Heart right ventricle (tissue), 16 donors: ENCODE data around the gene BAG2. TPM values are rescaled to one million over a fixed set of nuclear protein-coding genes. Genes with fewer than 3 reads are reported as not detected.

Source experiments
- ATAC-seq, 8 donors: fragments of 200-7000 bp; cut with Tn5 transposase; one replicate each; pipeline ENCODE4 v1.9.1; 2020; ENCODE audit warnings: mild to moderate bottlenecking in 8 of 8, moderate library complexity in 8 of 8, moderate number of reproducible peaks in 1 of 8
- DNase-seq, 2 donors: peaks; one replicate each; pipeline ENCODE4 v3.0.0-alpha.2; 2020
- H3K27ac ChIP-seq, 10 donors: fragments of 200-600 bp; sonication (generic) in 2 of 10; one replicate each; pipeline versions ENCODE4 v1.5.0 to v1.8.0; 2020 to 2022; ENCODE audit warnings: mild to moderate bottlenecking in 3 of 10
- H3K27me3 ChIP-seq, 7 donors: fragments of 200-600 bp; one replicate each; pipeline ENCODE4 v1.8.0; 2021 to 2022; ENCODE audit warnings: mild to moderate bottlenecking in 2 of 7
- H3K36me3 ChIP-seq, 9 donors: fragments of 200-600 bp; sonication (generic) in 1 of 9; one replicate each; pipeline versions ENCODE4 v1.5.0 to v1.8.0; 2020 to 2022; ENCODE audit warnings: mild to moderate bottlenecking in 2 of 9
- H3K4me1 ChIP-seq, 9 donors: fragments of 200-600 bp; sonication (generic) in 1 of 9; one replicate each; pipeline versions ENCODE4 v1.5.0 to v1.8.0; 2020 to 2022; ENCODE audit warnings: mild to moderate bottlenecking in 4 of 9
- H3K4me3 ChIP-seq, 10 donors: fragments of 200-600 bp; sonication (generic) in 2 of 10; one replicate each; pipeline versions ENCODE4 v1.5.0 to v1.8.0; 2020 to 2022; ENCODE audit warnings: mild to moderate bottlenecking in 7 of 10, moderate library complexity in 2 of 10
- H3K9me3 ChIP-seq, 11 donors: fragments of 200-600 bp in 10 of 11; sonication (generic) in 2 of 11; one replicate each; pipeline versions ENCODE4 v1.5.0 to v1.8.0; 2013 to 2022; ENCODE audit warnings: mild to moderate bottlenecking in 2 of 11, control low read depth in 1 of 11, moderate library complexity in 1 of 11
- WGBS, 2 donors: extraction: QIAGEN DNeasy Blood & Tissue Kit; methylation state at CpG; one replicate each; pipeline ENCODE4 v1.1.7; 2013; ENCODE audit warnings: inconsistent platforms in 1 of 2; 5-methylcytosine and 5-hydroxymethylcytosine counted together
- intact Hi-C, 10 donors: fragments of 100-400 bp; cut with DNase I; formaldehyde crosslinking; loops; one replicate each; pipeline versions ENCODE4 v1.11.1 to v1.14.2; 2022
- polyA plus RNA-seq, 2 donors: library from polyadenylated mRNA; stranded (reverse); fragments of 200-250 nt; gene quantifications; one replicate each; pipeline ENCODE4 v1.2.3, GENCODE V29; 2013
- total RNA-seq, 10 donors: library from RNA; stranded (reverse); fragmentation: NEBNext Ultra II Directional in 3 of 10; extraction: Animal tissue kit (Norgen Biotek cat#: 25700) in 3 of 10; gene quantifications; one replicate each; pipeline versions ENCODE4 v1.2.1 to v1.2.4, GENCODE V29; 2021 to 2023
- TF ChIP-seq, protein P1 (sequence below), 9 donors: fragments of 200-600 bp; sonication (generic) in 2 of 9; IDR thresholded peaks; one replicate each; pipeline versions ENCODE4 v1.5.0 to v1.8.0; 2021 to 2022; ENCODE audit warnings: antibody characterized with exemption in 9 of 9, mild to moderate bottlenecking in 5 of 9, moderate library complexity in 1 of 9
- donor health status: Arrhythmogenic right ventricular cardiomyopathy.
- donor health status: ischemic (EF 13 %, LVEDD 7.1; RV severe dilation, severe dysfunction).
- donor health status: healthy with polysubstance abuse.
- donor health status: DM: no; HTN: yes; CAD: no.
- donor health status: DM: no; HTN: no; CAD: no.
- donor health status: ischemic (EF 25% LVEDD 6.9; RV normal size, moderate dysfunction).
- donor health status: ischemic (EF 25% LVEDD 5.7; RV mildly dilated, moderate dysfunction).
- donor health status: healthy.
- donor health status: DM: yes; HTN: yes; CAD: no.
- donor health status: Ischemic cardiomyopathy.
- donor health status: ischemic (EF 35%, LVEDD 5.7; RV mildly dilated, moderate dysfunction).
- donor health status: nonischemic (EF 11% LVEDD 7.7; RV severe dilation, severe dysfunction).
- donor health status: DM: yes; HTN: yes; CAD: no.
- donor health status: PGD.
- donor health status: ischemic (EF 29% LVEDD 5.4; RV normal size, mild dysfunction).
- donor health status: nonischemic (EF 23%, LVEDD 6.1; RV moderate dilation, normal function).

Gene BAG2
- total and polyA plus RNA-seq, 12 donors = 3.9 to 15.6 (median 9.3) TPM

DNA sequence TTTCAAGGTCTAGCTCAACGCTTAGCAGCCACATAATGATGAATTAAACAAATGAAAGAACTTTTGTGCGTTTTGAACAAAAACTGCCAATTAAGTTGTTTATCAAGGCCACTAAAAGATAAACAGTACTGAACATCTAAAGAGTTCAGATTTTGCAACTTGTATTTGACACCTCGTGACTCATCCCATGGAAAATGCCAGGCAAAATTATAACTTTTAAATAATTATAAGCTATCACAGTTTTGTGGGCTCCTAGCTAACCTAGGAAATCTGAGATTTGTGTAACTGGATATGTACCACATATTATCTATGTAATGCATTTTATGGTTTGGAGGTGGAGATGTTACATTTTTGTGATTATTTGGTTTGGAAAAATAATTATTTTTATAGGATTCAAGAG lies 9.6 kb upstream of the BAG2 start:
- 93 to 97% methylated on average over 3 of the region's 3 CpGs for WGBS, 2 donors
- H3K27me3 ChIP-seq = no peaks in the 10 kb centered on the region
- H3K4me3 ChIP-seq = no peak overlapping the region
- no peak overlapping the region for H3K27ac ChIP-seq
- intact Hi-C loops = loop anchor here in 2 of 10 donors (10.0 kb wide), 2 partner anchors 58 to 152 kb away; partner anchors contain the start of gene PRIM2 (in 1 of the 2)
- TF ChIP-seq, protein P1, sequence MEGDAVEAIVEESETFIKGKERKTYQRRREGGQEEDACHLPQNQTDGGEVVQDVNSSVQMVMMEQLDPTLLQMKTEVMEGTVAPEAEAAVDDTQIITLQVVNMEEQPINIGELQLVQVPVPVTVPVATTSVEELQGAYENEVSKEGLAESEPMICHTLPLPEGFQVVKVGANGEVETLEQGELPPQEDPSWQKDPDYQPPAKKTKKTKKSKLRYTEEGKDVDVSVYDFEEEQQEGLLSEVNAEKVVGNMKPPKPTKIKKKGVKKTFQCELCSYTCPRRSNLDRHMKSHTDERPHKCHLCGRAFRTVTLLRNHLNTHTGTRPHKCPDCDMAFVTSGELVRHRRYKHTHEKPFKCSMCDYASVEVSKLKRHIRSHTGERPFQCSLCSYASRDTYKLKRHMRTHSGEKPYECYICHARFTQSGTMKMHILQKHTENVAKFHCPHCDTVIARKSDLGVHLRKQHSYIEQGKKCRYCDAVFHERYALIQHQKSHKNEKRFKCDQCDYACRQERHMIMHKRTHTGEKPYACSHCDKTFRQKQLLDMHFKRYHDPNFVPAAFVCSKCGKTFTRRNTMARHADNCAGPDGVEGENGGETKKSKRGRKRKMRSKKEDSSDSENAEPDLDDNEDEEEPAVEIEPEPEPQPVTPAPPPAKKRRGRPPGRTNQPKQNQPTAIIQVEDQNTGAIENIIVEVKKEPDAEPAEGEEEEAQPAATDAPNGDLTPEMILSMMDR (IDR thresholded peaks at IDR 0.05) = no peak
- peaks cover 0 to 86% (median 2%) of the 10 kb centered on the region in 9 donors for H3K36me3 ChIP-seq
- no peaks in the 10 kb centered on the region for H3K4me1 ChIP-seq
- no peak for DNase-seq
- peaks cover 0 to 21% (median 14%) of the 10 kb centered on the region in 11 donors for H3K9me3 ChIP-seq
- ATAC-seq = no peak

DNA sequence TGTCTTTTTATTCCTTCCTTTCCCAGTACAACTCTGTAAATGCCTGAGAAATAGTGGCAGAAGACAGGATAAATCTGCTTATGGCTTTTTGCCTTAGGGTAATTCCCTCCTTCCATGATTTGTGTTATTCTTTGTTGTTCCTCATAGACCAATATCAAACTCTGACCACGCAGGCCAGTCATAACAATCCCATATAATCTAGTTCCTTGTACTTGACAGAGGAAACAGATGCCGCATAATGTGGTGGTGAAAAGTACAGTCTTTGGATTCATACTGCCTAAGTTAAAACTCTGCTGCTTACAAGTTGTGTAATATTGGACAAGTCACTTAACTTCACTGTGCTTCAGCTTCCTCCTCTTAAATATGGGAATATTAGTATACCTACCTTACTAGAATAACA lies 8.2 kb upstream of the BAG2 start:
- Histone ChIP-seq H3K27ac (no peak overlapping the region), H3K4me1 (no peaks in the 10 kb centered on the region), H3K27me3 (no peaks in the 10 kb centered on the region), H3K36me3 (peaks cover 0 to 87% (median 2%) of the 10 kb centered on the region in 9 donors), H3K4me3 (no peak overlapping the region), H3K9me3 (peaks cover 0 to 21% (median 14%) of the 10 kb centered on the region in 11 donors)
- no peak for ATAC-seq
- TF ChIP-seq, protein P1 (IDR thresholded peaks at IDR 0.05) = no peak
- DNase-seq = no peak
- intact Hi-C loops = loop anchor here in 2 of 10 donors (10.0 kb wide), 2 partner anchors 59 to 151 kb away; partner anchors contain the start of gene PRIM2 (in 1 of the 2)
- WGBS, 2 donors = 91 to 97% methylated on average over 2 of the region's 2 CpGs

DNA sequence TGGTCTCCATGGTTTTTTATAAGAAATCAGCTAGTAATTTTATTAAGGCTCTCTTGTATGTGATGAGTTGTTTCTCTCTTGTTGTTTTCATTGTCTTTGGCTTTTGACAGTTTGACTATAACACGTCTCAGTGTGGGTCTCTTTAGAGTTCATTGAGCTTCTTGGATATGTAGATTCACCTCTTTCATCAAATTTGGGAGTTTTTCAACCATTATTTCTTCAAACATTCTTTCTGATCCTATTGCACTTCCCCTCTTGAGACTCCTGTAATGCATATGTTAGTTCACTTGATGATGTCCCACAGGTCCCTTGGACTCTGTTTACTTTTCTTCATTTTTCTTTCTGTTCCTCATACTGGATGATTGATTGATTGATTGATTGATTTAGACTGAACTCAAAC lies 7.0 kb upstream of the BAG2 start:
- Histone ChIP-seq H3K9me3 (peaks cover 0 to 21% (median 14%) of the 10 kb centered on the region in 11 donors), H3K4me1 (no peaks in the 10 kb centered on the region), H3K27ac (no peak overlapping the region), H3K27me3 (no peaks in the 10 kb centered on the region), H3K4me3 (no peak overlapping the region), H3K36me3 (peaks cover 0 to 94% (median 2%) of the 10 kb centered on the region in 9 donors)
- intact Hi-C loops = loop anchor here in 2 of 10 donors (10.0 kb wide), 2 partner anchors 60 to 150 kb away; partner anchors contain the start of gene PRIM2 (in 1 of the 2)
- WGBS, 2 donors = 96 to 100% methylated on average over 1 of the region's 1 CpG
- TF ChIP-seq, protein P1 (IDR thresholded peaks at IDR 0.05) = no peak
- no peak for ATAC-seq
- DNase-seq = no peak

DNA sequence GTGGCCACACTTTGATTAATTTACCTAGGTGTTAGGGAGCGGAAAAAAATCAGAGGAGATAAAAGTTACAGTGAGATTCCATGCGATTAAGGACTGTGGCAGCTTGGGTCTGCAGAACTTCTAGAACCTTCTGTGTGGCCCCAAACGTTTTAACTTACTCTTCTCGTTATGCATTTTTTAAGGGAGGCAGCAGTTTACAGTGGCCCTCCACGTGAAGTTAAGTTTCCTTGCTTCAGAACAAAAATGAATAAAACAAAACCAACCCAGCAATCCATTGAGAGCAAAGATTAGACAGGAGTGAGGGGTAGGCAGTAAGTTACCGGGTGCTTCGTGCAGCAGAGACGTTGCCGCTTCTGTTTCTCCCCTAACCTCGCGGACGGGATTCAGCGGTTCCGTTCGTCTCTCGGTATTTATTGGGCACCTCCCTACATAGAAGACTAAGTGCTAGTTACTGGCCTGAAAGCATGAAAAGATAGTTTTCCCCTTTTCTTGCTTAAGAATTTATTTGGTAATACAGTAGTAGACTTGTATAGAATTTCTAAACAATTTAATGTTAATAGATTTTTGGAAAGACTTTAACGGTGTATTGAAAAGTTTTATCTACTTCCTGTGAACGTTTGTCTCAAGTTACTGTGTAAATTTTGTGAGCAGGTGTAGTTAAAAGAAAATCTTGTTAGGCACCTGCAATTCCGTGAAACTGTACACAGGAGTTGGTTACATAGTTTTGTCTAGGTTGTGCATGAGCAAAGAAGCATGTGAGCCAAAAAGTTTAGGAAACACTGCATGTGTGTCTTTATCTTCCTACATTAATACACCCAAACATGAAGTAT lies 1.1 kb downstream of the BAG2 start:
- H3K4me3 ChIP-seq = peak overlapping the region; percentile 57 to 80 (median 76)
- ATAC-seq (peak in 3 of 8 donors; percentile 18 to 48 (median 21)), DNase-seq (no peak)
- peak overlapping the region; percentile 88 to 98 (median 91) for H3K27ac ChIP-seq
- TF ChIP-seq, protein P1 (IDR thresholded peaks at IDR 0.05) = no peak
- H3K36me3 ChIP-seq = peaks cover 0 to 16% (median 0%) of the 10 kb centered on the region in 9 donors
- peaks cover 1 to 42% (median 23%) of the 10 kb centered on the region in 9 donors for H3K4me1 ChIP-seq
- WGBS, 2 donors = 8 to 12% methylated on average over 19 of the region's 19 CpGs
- no peaks in the 10 kb centered on the region for H3K27me3 ChIP-seq
- intact Hi-C loops = loop anchor here in 6 of 10 donors (5.0 to 10.0 kb wide), 6 partner anchors 49 to 268 kb away; partner anchors contain the start of genes PRIM2 (in 6 of the 6), RAB23 (in 3 of the 6) and KIAA1586 (in 1 of the 6)
- H3K9me3 ChIP-seq = no peaks in the 10 kb centered on the region
